Neural crest cell (in vitro differentiated cells): ENCODE data around the gene ACVR1B. TPM values are rescaled to one million over a fixed set of nuclear protein-coding genes. Genes with fewer than 3 reads are reported as not detected.
A peak's percentile ranks its signal among the peaks of the same experiment; 100 is the strongest.

Experiments
- DNase-seq: peaks from one replicate; pipeline ENCODE4 v3.0.0; 2021; ENCODE audit warnings: low read depth, mixed read lengths, low spot score
- H3K27ac Mint-ChIP-seq: one replicate; pipeline ENCODE4 v1.8.0; 2021; ENCODE audit warnings: mild to moderate bottlenecking, mixed read lengths; ENCODE audit not compliant: unreplicated experiment
- H3K27me3 Mint-ChIP-seq: 2 replicates; pipeline ENCODE4 v1.8.0; 2021; ENCODE audit warnings: low read depth, mild to moderate bottlenecking, mixed read lengths
- H3K36me3 Mint-ChIP-seq: 2 replicates; pipeline ENCODE4 v1.8.0; 2021; ENCODE audit warnings: low read depth, mild to moderate bottlenecking, mixed read lengths
- H3K4me1 Mint-ChIP-seq: 2 replicates; pipeline ENCODE4 v1.8.0; 2021; ENCODE audit warnings: mixed read lengths
- H3K4me3 Mint-ChIP-seq: one replicate; pipeline ENCODE4 v1.8.0; 2021; ENCODE audit warnings: mild to moderate bottlenecking, mixed read lengths
- H3K9me3 Mint-ChIP-seq: 2 replicates; pipeline ENCODE4 v1.8.0; 2021; ENCODE audit warnings: mixed read lengths
- CTCF ChIP-seq: fragments of 200-600 bp; sonication (generic); conservative IDR thresholded peaks from 2 replicates; pipeline ENCODE4 v1.5.0; 2021; ENCODE audit warnings: antibody characterized with exemption, mild to moderate bottlenecking
- total RNA-seq: library from RNA; stranded (reverse); gene quantifications from 2 replicates; pipeline ENCODE4 v1.2.1, GENCODE V29; 2021

Gene ACVR1B
- total RNA-seq, 1 donor from 2014 or later = 34.3 TPM

GRCh38 chr12:51924551-51925319 lies 26.8 kb upstream of the ACVR1B start:
- no peaks in the 10 kb centered on the region for H3K9me3 Mint-ChIP-seq
- H3K36me3 Mint-ChIP-seq = no peaks in the 10 kb centered on the region
- DNase-seq = no peak
- no peak overlapping the region for H3K27ac Mint-ChIP-seq
- no peak for TF ChIP-seq CTCF
- no peak overlapping the region for H3K4me3 Mint-ChIP-seq
- H3K4me1 Mint-ChIP-seq = peaks cover 11% of the 10 kb centered on the region
- H3K27me3 Mint-ChIP-seq = peaks cover 3% of the 10 kb centered on the region

DNA sequence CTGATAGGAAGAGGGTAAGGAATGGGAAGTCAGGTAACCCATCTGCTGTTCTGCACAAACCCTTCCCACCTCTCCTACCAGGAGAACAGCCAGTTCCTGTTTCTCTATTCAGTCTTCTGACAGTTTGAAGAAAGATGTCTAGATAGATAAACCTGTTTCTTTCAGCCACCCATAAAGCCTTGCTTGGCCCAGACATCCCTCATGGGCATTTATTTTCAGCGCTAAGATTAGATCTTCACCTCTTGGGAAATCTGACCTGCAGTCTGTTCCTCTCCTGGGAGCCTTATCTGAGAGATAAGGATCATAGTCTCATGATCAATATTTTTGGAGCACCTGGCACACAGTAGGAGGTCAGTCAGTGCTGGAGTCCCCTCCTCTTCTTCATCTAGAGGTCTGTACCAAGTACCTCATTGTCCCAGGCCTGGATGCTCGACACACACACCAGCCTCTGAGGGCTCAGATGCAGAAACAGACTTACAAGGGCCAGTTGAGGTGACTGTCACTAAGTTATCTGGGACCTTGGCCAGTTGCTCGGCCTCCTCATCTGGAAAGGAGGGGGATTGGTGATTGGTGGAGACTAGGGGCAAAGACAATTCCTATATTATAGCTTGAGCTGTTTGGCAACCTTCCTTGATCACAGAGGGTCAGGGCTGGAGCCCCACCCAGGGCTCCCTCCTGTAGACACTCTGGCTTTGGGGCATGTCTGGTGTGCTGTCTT lies 26.0 kb upstream of the ACVR1B start:
- no peak for TF ChIP-seq CTCF
- H3K4me1 Mint-ChIP-seq = peaks cover 11% of the 10 kb centered on the region
- DNase-seq = no peak
- no peaks in the 10 kb centered on the region for H3K9me3 Mint-ChIP-seq
- no peak overlapping the region for H3K27ac Mint-ChIP-seq
- H3K4me3 Mint-ChIP-seq = no peak overlapping the region
- no peaks in the 10 kb centered on the region for H3K36me3 Mint-ChIP-seq
- H3K27me3 Mint-ChIP-seq = peaks cover 3% of the 10 kb centered on the region

DNA sequence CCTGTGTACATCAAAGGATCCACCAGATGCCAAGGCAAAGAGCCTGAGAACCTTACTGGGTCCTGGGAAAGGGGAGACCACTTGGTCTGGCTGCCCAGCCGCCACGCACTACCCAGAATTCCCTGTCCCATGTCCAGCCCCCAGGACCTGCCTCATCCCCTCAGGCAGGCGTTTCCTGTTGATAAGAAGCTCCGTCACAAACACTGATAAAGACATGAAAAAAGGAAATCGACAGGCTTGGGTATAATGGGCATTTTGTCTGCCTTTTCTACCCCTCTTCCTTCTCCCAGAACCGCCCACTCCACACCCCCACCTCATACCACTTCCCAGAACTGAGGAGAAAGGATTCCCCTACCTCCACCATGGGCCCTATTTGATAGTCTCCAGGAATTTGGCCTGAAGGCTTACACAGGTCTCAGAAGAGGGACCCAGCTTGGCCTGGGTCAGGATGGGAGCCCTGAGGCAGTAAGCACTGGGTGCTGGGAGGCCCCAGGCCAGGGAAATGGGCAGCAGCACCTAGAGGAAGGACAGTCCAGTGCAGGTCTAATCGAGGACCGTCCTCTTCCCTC lies 25.4 kb upstream of the ACVR1B start:
- no peak for DNase-seq
- H3K36me3 Mint-ChIP-seq = no peaks in the 10 kb centered on the region
- H3K27me3 Mint-ChIP-seq = peaks cover 3% of the 10 kb centered on the region
- TF ChIP-seq CTCF = no peak
- no peaks in the 10 kb centered on the region for H3K9me3 Mint-ChIP-seq
- peaks cover 11% of the 10 kb centered on the region for H3K4me1 Mint-ChIP-seq
- no peak overlapping the region for H3K4me3 Mint-ChIP-seq
- no peak overlapping the region for H3K27ac Mint-ChIP-seq

DNA sequence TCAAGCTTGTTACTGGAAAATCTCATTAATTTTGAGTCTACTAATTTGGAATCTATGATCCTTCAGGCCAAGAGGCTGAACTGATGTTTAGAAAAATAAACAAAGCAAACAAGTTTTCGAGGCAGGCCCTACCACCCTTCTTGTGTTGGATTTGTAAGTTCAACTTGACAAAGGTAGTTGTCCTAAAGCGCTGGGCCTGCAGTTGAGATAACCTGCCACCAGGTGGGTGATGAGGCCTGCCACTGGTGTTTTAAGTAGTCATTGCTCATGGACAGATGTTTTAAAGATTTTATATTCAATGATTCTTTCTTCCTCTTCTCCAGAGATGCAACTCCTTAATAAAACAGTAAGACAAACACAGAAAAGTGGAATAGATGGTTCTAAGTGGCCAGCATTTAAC lies 24.8 kb upstream of the ACVR1B start:
- peak; percentile 62 for TF ChIP-seq CTCF
- no peak overlapping the region for H3K4me3 Mint-ChIP-seq
- H3K9me3 Mint-ChIP-seq = no peaks in the 10 kb centered on the region
- DNase-seq = no peak
- peaks cover 5% of the 10 kb centered on the region for H3K4me1 Mint-ChIP-seq
- H3K27me3 Mint-ChIP-seq = peaks cover 3% of the 10 kb centered on the region
- no peaks in the 10 kb centered on the region for H3K36me3 Mint-ChIP-seq
- no peak overlapping the region for H3K27ac Mint-ChIP-seq

DNA sequence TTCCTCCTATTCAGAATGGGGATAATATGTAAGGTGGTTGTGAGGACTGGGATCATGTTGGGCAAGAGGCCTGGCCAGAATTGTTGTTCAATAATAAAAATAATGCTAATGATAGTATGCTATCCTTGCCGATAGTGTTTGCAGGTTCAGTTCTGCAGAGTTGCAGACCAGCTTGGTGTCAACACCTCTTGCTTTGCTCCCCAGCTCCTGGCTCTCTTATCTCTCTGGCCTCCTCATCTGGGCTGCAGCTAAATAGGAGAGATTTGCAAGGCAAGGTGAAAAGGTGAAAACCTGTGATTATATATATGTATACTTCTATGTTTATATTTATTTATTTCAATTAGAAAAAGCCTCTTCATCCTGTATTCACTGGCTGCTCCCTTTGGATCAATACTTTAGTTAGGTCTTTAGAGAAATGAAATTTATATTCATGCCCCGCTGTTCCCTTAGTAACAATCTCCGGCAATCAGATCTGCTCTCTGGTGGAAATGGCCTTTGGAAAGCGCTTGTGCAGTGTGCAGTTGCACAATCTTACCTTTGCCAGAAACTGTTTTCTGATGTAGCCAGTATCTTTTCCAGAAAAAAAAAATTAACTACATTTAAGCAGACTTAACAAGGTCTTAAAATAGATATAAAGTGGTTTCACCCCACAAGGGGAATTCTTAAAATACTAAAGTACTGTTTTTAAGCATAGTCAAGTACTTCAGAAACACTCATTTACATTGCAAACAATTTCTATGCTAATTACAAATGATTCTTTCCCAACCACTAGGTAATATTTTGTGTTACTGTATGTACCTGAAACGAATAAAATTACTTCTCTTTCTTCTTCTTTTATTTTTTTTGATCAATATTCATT lies 19.1 kb upstream of the ACVR1B start:
- Mint-ChIP-seq H3K36me3 (no peaks in the 10 kb centered on the region), H3K4me1 (no peaks in the 10 kb centered on the region), H3K4me3 (no peak overlapping the region), H3K9me3 (no peaks in the 10 kb centered on the region), H3K27ac (no peak overlapping the region), H3K27me3 (peaks cover 3% of the 10 kb centered on the region)
- no peak for DNase-seq
- no peak for TF ChIP-seq CTCF
